CD4-positive, alpha-beta T cell (primary cell): ENCODE results near the gene MYH7B. TPM values are rescaled to one million over a fixed set of nuclear protein-coding genes. Genes with fewer than 3 reads are reported as not detected.

Experiments used
- ATAC-seq: fragments of 200-7000 bp; cut with Tn5 transposase; one replicate; pipeline ENCODE4 v1.10.0; 2022; ENCODE audit warnings: mild to moderate bottlenecking; ENCODE audit not compliant: poor library complexity
- CTCF ChIA-PET: fragments of 350-600 bp; sonication (Branson Sonifier 250); formaldehyde crosslinking; loops from one replicate; lab custom pipeline; 2021; ENCODE audit warnings: antibody characterized with exemption, inconsistent platforms; lab: Charles Lee
- POLR2A ChIA-PET: fragments of 350-600 bp; sonication (Branson Sonifier 250); formaldehyde crosslinking; loops from one replicate; lab custom pipeline; 2021; ENCODE audit warnings: antibody characterized with exemption, inconsistent platforms; lab: Charles Lee
- DNase-seq, 14 experiments: peaks; one replicate each; pipeline ENCODE4 v3.0.0-alpha.2; 2013 to 2020; ENCODE audit warnings: mixed read lengths in 2 of 14
- H3K27ac ChIP-seq, 2 donors: one replicate each; pipeline versions ENCODE4 v1.5.1 to v1.7.0; 2013; ENCODE audit warnings: low read length in 2 of 2, low read depth in 1 of 2, mild to moderate bottlenecking in 1 of 2
- H3K27me3 ChIP-seq, 2 experiments: 1 replicate in 1 of 2; 2 replicates in 1 of 2; pipeline versions ENCODE4 v1.6.1 to v1.7.0; 2013; ENCODE audit warnings: low read length in 2 of 2, control low read depth in 1 of 2, mild to moderate bottlenecking in 1 of 2, moderate library complexity in 1 of 2; ENCODE audit not compliant: insufficient read depth in 2 of 2, control insufficient read depth in 1 of 2
- H3K36me3 ChIP-seq: one replicate; pipeline ENCODE4 v1.6.1; 2013; ENCODE audit warnings: low read length, control low read depth; ENCODE audit not compliant: insufficient read depth
- H3K4me1 ChIP-seq: one replicate; pipeline ENCODE4 v1.6.1; 2013; ENCODE audit warnings: low read length, control low read depth; ENCODE audit not compliant: insufficient read depth
- H3K4me3 ChIP-seq: one replicate; pipeline ENCODE4 v1.5.1; 2013; ENCODE audit warnings: mild to moderate bottlenecking, low read length, moderate library complexity
- H3K9me3 ChIP-seq, 2 experiments: 1 replicate in 1 of 2; 2 replicates in 1 of 2; pipeline versions ENCODE4 v1.6.1 to v1.7.0; 2013; ENCODE audit warnings: low read length in 2 of 2, mild to moderate bottlenecking in 2 of 2, control low read depth in 1 of 2, moderate library complexity in 1 of 2; ENCODE audit not compliant: control insufficient read depth in 1 of 2, insufficient read depth in 1 of 2
- H3K27ac Mint-ChIP-seq: one replicate; pipeline ENCODE4 v1.8.0; 2020; ENCODE audit warnings: mixed read lengths
- H3K27me3 Mint-ChIP-seq: one replicate; pipeline ENCODE4 v1.8.0; 2021; ENCODE audit warnings: mixed read lengths
- H3K36me3 Mint-ChIP-seq: one replicate; pipeline ENCODE4 v1.8.0; 2021; ENCODE audit warnings: low read depth, mixed read lengths
- H3K4me1 Mint-ChIP-seq: one replicate; pipeline ENCODE4 v1.8.0; 2021; ENCODE audit warnings: low read depth, mixed read lengths
- H3K4me3 Mint-ChIP-seq: one replicate; pipeline ENCODE4 v1.8.0; 2020; ENCODE audit warnings: mild to moderate bottlenecking, mixed read lengths
- H3K9me3 Mint-ChIP-seq: one replicate; pipeline ENCODE4 v1.8.0; 2020; ENCODE audit warnings: mixed read lengths
- intact Hi-C, 2 experiments: fragments of 100-400 bp; cut with DNase I in 1 of 2; cut with micrococcal nuclease in 1 of 2; formaldehyde crosslinking; loops; one replicate each; pipeline versions ENCODE4 v1.15.1 to v1.9.0; 2023 to 2025; cut with DNase I, micrococcal nuclease
- total RNA-seq, 174 experiments: library from RNA in 2 of 174; stranded (reverse) in 2 of 174; gene quantifications; one replicate each; pipeline ENCODE4 v1.2.3 and lab custom pipeline; 2021 to 2026
- TF ChIP-seq, protein P1 (sequence below): fragments of 200-600 bp; IDR thresholded peaks from one replicate; pipeline ENCODE4 v1.8.0; 2022; ENCODE audit warnings: antibody characterized with exemption, mild to moderate bottlenecking

The MYH7B gene
- total RNA-seq, 2 experiments from 2014 or later: 0.53 to 0.58 TPM

DNA sequence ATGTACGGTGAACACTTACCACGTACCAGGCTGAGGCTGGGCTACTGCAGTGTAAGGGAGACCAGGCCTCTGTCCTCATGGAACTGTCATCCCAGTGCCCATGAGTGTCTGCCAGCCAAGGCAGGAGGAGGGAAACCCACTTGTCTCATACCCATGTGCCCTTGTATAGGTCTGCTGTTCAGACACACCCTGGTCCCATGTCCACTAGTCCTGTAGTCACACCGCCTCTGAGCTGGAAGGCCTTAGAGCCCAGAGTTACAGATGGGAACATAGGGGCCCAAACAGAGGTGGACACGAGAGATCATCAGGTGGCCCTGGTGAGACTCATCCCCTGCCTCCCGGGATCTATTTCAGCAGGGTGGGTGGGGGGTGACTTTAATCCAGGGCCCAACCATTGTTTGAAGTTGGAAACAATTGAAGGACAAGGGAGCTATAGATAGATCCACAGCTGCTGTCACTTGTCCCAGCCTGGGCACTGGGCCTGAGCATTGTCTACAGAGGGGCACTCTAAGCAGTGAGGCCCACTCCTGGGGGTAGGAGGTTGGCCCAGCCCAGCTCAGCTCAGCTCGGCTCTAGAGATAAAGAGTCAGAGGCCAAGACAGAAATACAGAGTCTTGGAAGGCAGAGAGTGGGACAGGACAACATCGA, 14.6 kb downstream of the MYH7B start:
- POLR2A ChIA-PET: no interaction called here
- Mint-ChIP-seq H3K27me3 (no peaks in the 10 kb centered on the region), H3K36me3 (no peaks in the 10 kb centered on the region), H3K4me1 (no peaks in the 10 kb centered on the region), H3K4me3 (no peak overlapping the region), H3K27ac (no peak overlapping the region), H3K9me3 (no peaks in the 10 kb centered on the region)
- Histone ChIP-seq H3K4me1 (no peaks in the 10 kb centered on the region), H3K27me3 (no peaks in the 10 kb centered on the region), H3K27ac (no peak overlapping the region), H3K36me3 (no peaks in the 10 kb centered on the region), H3K9me3 (no peaks in the 10 kb centered on the region), H3K4me3 (no peak overlapping the region)
- CTCF ChIA-PET: no interaction called here
- no peak for DNase-seq
- TF ChIP-seq, protein P1, sequence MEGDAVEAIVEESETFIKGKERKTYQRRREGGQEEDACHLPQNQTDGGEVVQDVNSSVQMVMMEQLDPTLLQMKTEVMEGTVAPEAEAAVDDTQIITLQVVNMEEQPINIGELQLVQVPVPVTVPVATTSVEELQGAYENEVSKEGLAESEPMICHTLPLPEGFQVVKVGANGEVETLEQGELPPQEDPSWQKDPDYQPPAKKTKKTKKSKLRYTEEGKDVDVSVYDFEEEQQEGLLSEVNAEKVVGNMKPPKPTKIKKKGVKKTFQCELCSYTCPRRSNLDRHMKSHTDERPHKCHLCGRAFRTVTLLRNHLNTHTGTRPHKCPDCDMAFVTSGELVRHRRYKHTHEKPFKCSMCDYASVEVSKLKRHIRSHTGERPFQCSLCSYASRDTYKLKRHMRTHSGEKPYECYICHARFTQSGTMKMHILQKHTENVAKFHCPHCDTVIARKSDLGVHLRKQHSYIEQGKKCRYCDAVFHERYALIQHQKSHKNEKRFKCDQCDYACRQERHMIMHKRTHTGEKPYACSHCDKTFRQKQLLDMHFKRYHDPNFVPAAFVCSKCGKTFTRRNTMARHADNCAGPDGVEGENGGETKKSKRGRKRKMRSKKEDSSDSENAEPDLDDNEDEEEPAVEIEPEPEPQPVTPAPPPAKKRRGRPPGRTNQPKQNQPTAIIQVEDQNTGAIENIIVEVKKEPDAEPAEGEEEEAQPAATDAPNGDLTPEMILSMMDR: no peak
- intact Hi-C loops: no loop called here
- no peak for ATAC-seq

DNA sequence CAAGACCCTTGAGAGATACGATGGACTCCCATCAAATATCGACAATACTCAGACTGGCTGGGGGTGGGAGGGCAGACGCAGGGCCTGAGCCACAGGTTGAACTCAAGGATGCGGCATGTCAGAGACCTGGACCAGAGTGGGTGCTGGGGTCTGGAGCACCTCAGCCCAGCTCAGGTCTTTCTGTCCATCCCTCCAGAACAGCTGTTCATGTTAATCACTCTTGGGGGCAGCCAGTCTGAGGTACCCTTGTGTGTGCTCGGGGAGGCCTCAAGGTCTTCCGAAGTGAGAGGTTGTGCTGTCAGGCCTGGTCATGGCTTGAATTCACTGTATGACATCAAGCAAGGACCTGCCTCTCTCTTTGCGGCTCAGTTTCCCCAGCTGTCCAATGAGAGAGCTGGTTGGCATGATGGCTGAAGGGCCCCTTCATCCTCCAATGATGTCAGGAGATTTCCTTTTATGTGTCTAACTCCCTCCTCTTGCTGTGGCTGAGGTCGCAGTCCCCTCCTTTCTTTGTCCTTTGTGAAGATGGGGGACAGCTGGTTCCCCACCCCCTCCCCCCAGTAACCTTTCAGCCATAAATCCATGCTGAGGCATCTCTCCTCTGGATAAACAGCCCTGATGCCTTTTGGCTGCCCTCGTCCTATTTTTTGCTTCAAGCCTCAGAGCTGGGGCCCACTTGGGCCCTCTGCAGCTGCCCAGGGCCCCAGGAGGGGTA, 15.3 kb downstream of the MYH7B start:
- H3K27ac Mint-ChIP-seq: no peak overlapping the region
- no peak for DNase-seq
- Histone ChIP-seq H3K4me1 (no peaks in the 10 kb centered on the region), H3K27ac (no peak overlapping the region), H3K27me3 (no peaks in the 10 kb centered on the region), H3K4me3 (no peak overlapping the region), H3K9me3 (no peaks in the 10 kb centered on the region), H3K36me3 (no peaks in the 10 kb centered on the region)
- intact Hi-C loops: no loop called here
- H3K9me3 Mint-ChIP-seq: no peaks in the 10 kb centered on the region
- no peaks in the 10 kb centered on the region for H3K36me3 Mint-ChIP-seq
- no peaks in the 10 kb centered on the region for H3K4me1 Mint-ChIP-seq
- TF ChIP-seq, protein P1: no peak
- POLR2A ChIA-PET: no interaction called here
- ATAC-seq: no peak
- CTCF ChIA-PET: interaction anchor here (0.5 kb wide), 1 partner anchor 18 kb away, joined by 3 read pairs; no protein-coding TSS in a partner anchor
- H3K4me3 Mint-ChIP-seq: no peak overlapping the region
- no peaks in the 10 kb centered on the region for H3K27me3 Mint-ChIP-seq

GRCh38 chr20:34971561-34972235, 16.0 kb downstream of the MYH7B start:
- Mint-ChIP-seq H3K27ac (no peak overlapping the region), H3K4me3 (no peak overlapping the region), H3K4me1 (no peaks in the 10 kb centered on the region), H3K36me3 (no peaks in the 10 kb centered on the region), H3K27me3 (no peaks in the 10 kb centered on the region), H3K9me3 (no peaks in the 10 kb centered on the region)
- H3K36me3 ChIP-seq: no peaks in the 10 kb centered on the region
- ChIA-PET POLR2A (no interaction called here), CTCF (interaction anchor here (0.5 kb wide), 1 partner anchor 17 kb away, joined by 3 read pairs; no protein-coding TSS in a partner anchor)
- DNase-seq (no peak), ATAC-seq (no peak)
- no peaks in the 10 kb centered on the region for H3K27me3 ChIP-seq
- no peak overlapping the region for H3K27ac ChIP-seq
- H3K4me1 ChIP-seq: no peaks in the 10 kb centered on the region
- intact Hi-C loops: no loop called here
- no peaks in the 10 kb centered on the region for H3K9me3 ChIP-seq
- no peak overlapping the region for H3K4me3 ChIP-seq
- TF ChIP-seq, protein P1: no peak
